ENCODE data around the gene DRGX.

Gene DRGX

GRCh38 chr10:49367600-49367999 lies 28.3 kb downstream of the DRGX start:
- H3K4me3 ChIP-seq (ENCODE audit: low read length) = no peak overlapping the region
- TF ChIP-seq CTCF (conservative IDR thresholded peaks at IDR 0.05; ENCODE audit: low read depth, low read length) = no peak
- no peak for DNase-seq (ENCODE audit: low read depth)

- TF ChIP-seq CTCF (conservative IDR thresholded peaks at IDR 0.05; ENCODE audit: low read depth, low read length) = no peak
- no peak for DNase-seq (ENCODE audit: low read depth)
- H3K4me3 ChIP-seq (ENCODE audit: low read length) = no peak overlapping the region
Observed at GRCh38 chr10:49366460-49366859, 29.4 kb downstream of the DRGX start.

DNA sequence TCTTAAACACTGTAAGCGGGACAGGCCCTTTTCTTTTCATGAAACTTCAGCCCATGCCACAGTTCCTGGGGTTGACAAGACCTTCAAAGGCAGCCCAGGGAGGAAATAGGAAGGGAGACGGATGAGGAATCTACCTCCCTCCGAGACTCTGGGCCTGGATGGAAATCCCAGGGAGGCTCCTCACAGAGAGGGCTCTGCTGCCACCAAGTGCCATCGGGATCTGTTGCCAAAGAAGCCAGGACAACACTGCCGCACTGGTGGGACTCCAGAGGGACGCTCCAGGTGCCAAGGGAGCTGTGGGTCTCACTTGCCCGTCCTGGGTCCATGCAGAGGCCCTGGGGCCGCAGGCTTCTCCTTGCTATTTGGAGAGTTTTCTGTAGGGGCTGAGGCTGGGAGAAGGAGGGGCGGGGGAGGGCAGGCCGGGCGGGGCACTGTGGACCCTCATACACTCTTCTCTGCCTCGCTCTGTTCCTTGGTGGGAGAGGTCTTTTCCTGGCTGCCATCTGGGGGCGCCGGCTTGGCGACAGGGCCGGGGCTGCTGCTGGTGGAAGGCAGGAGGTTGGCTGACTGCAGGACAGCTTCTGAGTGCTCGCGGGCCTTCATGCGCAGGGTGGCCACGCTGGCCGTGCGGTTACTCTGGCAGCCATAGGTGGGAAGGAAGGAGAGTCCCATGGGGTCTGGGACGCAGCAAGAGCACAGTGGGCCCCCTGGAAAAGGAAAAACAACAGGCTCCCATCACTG lies 30.0 kb downstream of the DRGX start:
- TF ChIP-seq CTCF (conservative IDR thresholded peaks at IDR 0.05; ENCODE audit: low read depth, low read length) = no peak
- no peak for DNase-seq (ENCODE audit: low read depth)
- H3K4me3 ChIP-seq (ENCODE audit: low read length) = no peak overlapping the region

GRCh38 chr10:49365275-49365674 lies 30.6 kb downstream of the DRGX start:
- H3K4me3 ChIP-seq (ENCODE audit: low read length) = no peak overlapping the region
- no peak for DNase-seq (ENCODE audit: low read depth)
- TF ChIP-seq CTCF (conservative IDR thresholded peaks at IDR 0.05; ENCODE audit: low read depth, low read length) = no peak

- DNase-seq (ENCODE audit: low read depth) = no peak
- H3K4me3 ChIP-seq (ENCODE audit: low read length) = no peak overlapping the region
- TF ChIP-seq CTCF (conservative IDR thresholded peaks at IDR 0.05; ENCODE audit: low read depth, low read length) = no peak
Observed at GRCh38 chr10:49364747-49365146, 31.1 kb downstream of the DRGX start.

GRCh38 chr10:49364051-49364450 lies 31.8 kb downstream of the DRGX start:
- no peak for TF ChIP-seq CTCF (conservative IDR thresholded peaks at IDR 0.05; ENCODE audit: low read depth, low read length)
- DNase-seq (ENCODE audit: low read depth) = no peak
- H3K4me3 ChIP-seq (ENCODE audit: low read length) = no peak overlapping the region

- no peak overlapping the region for H3K4me3 ChIP-seq (ENCODE audit: low read length)
- no peak for DNase-seq (ENCODE audit: low read depth)
Observed at GRCh38 chr10:49363309-49364031, 32.4 kb downstream of the DRGX start.

More at GRCh38 chr10:49363309-49364031, 32.4 kb downstream of the DRGX start:
- no peak for TF ChIP-seq CTCF (conservative IDR thresholded peaks at IDR 0.05; ENCODE audit: low read depth, low read length)
